ENCODE results near the gene ADD2.

ADD2 gene

GRCh38 chr2:70619167-70619566, 148.8 kb downstream of the ADD2 start:
- Histone ChIP-seq H3K27me3 (replicated peaks) (peaks cover 2% of the 10 kb centered on the region), H3K36me3 (replicated peaks) (no peaks in the 10 kb centered on the region), H3K27ac (no peak overlapping the region), H3K4me3 (ENCODE audit: low read depth, low read length) (no peak overlapping the region)
- in situ Hi-C loops (cut with HindIII; ENCODE audit: low pct_ligation_motif_present, low sequenced_read_pairs) = no loop called here
- DNase-seq = no peak
- TF ChIP-seq CTCF (IDR thresholded peaks at IDR 0.05; ENCODE audit: low read depth, low read length, missing control alignments) = no peak

- in situ Hi-C loops (cut with HindIII; ENCODE audit: low pct_ligation_motif_present, low sequenced_read_pairs) = no loop called here
- DNase-seq = no peak
- H3K27ac ChIP-seq = no peak overlapping the region
- H3K4me3 ChIP-seq (ENCODE audit: low read depth, low read length) = no peak overlapping the region
- H3K36me3 ChIP-seq (replicated peaks) = no peaks in the 10 kb centered on the region
- H3K27me3 ChIP-seq (replicated peaks) = peaks cover 2% of the 10 kb centered on the region
- no peak for TF ChIP-seq CTCF (IDR thresholded peaks at IDR 0.05; ENCODE audit: low read depth, low read length, missing control alignments)
These were observed 151.8 kb downstream of the ADD2 start for GRCh38 chr2:70616168-70616694.

GRCh38 chr2:70615222-70615621, 152.8 kb downstream of the ADD2 start:
- Histone ChIP-seq H3K36me3 (replicated peaks) (no peaks in the 10 kb centered on the region), H3K27ac (no peak overlapping the region), H3K4me3 (ENCODE audit: low read depth, low read length) (no peak overlapping the region), H3K27me3 (replicated peaks) (peaks cover 2% of the 10 kb centered on the region)
- in situ Hi-C loops (cut with HindIII; ENCODE audit: low pct_ligation_motif_present, low sequenced_read_pairs) = no loop called here
- TF ChIP-seq CTCF (IDR thresholded peaks at IDR 0.05; ENCODE audit: low read depth, low read length, missing control alignments) = no peak
- no peak for DNase-seq

- no peak for DNase-seq
- H3K27ac ChIP-seq = no peak overlapping the region
- H3K4me3 ChIP-seq (ENCODE audit: low read depth, low read length) = no peak overlapping the region
- in situ Hi-C loops (cut with HindIII; ENCODE audit: low pct_ligation_motif_present, low sequenced_read_pairs) = no loop called here
- H3K36me3 ChIP-seq (replicated peaks) = no peaks in the 10 kb centered on the region
- peaks cover 2% of the 10 kb centered on the region for H3K27me3 ChIP-seq (replicated peaks)
- TF ChIP-seq CTCF (IDR thresholded peaks at IDR 0.05; ENCODE audit: low read depth, low read length, missing control alignments) = no peak
These were observed 154.5 kb downstream of the ADD2 start for GRCh38 chr2:70613521-70613920.

GRCh38 chr2:70612574-70612973, 155.4 kb downstream of the ADD2 start:
- in situ Hi-C loops (cut with HindIII; ENCODE audit: low pct_ligation_motif_present, low sequenced_read_pairs) = no loop called here
- Histone ChIP-seq H3K4me3 (ENCODE audit: low read depth, low read length) (no peak overlapping the region), H3K27me3 (replicated peaks) (no peaks in the 10 kb centered on the region), H3K36me3 (replicated peaks) (no peaks in the 10 kb centered on the region), H3K27ac (no peak overlapping the region)
- DNase-seq = no peak
- TF ChIP-seq CTCF (IDR thresholded peaks at IDR 0.05; ENCODE audit: low read depth, low read length, missing control alignments) = no peak

GRCh38 chr2:70608373-70608772, 159.6 kb downstream of the ADD2 start:
- in situ Hi-C loops (cut with HindIII; ENCODE audit: low pct_ligation_motif_present, low sequenced_read_pairs) = no loop called here
- Histone ChIP-seq H3K27ac (no peak overlapping the region), H3K27me3 (replicated peaks) (no peaks in the 10 kb centered on the region), H3K4me3 (ENCODE audit: low read depth, low read length) (no peak overlapping the region), H3K36me3 (replicated peaks) (no peaks in the 10 kb centered on the region)
- TF ChIP-seq CTCF (IDR thresholded peaks at IDR 0.05; ENCODE audit: low read depth, low read length, missing control alignments) = no peak
- no peak for DNase-seq

All from brain microvascular endothelial cell (primary cell).